Mesendoderm (in vitro differentiated cells): ENCODE data around the gene CAMP. TPM values are rescaled to one million over a fixed set of nuclear protein-coding genes. Genes with fewer than 3 reads are reported as not detected.

Source experiments
- DNase-seq: peaks from one replicate; pipeline ENCODE4 v3.0.0; 2013
- H2AK5ac ChIP-seq: 2 replicates; pipeline ENCODE4 v1.6.1; 2013; ENCODE audit warnings: low read length, inconsistent platforms
- H2BK120ac ChIP-seq: 2 replicates; pipeline ENCODE4 v1.6.1; 2013; ENCODE audit warnings: low read depth, mild to moderate bottlenecking, low read length, moderate library complexity, mixed read lengths
- H2BK15ac ChIP-seq: replicated peaks from 2 replicates; pipeline ENCODE4 v1.6.1; 2013; ENCODE audit warnings: low read depth, mild to moderate bottlenecking, moderate library complexity
- H2BK5ac ChIP-seq: 2 replicates; pipeline ENCODE4 v1.6.1; 2013; ENCODE audit warnings: low read length, inconsistent platforms
- H3K18ac ChIP-seq: 2 replicates; pipeline ENCODE4 v1.6.1; 2013; ENCODE audit warnings: mild to moderate bottlenecking, low read length, mixed read lengths
- H3K23ac ChIP-seq: one replicate; pipeline ENCODE4 v1.6.1; 2013; ENCODE audit warnings: low read length
- H3K27ac ChIP-seq: 2 replicates; pipeline ENCODE4 v1.5.1; 2013; ENCODE audit warnings: low read depth, mild to moderate bottlenecking, inconsistent platforms, low read length, moderate library complexity
- H3K27me3 ChIP-seq: 2 replicates; pipeline ENCODE4 v1.6.1; 2013; ENCODE audit warnings: low read length, control low read depth, mild to moderate bottlenecking, inconsistent platforms; ENCODE audit not compliant: insufficient read depth, poor library complexity
- H3K36me3 ChIP-seq: 2 replicates; pipeline ENCODE4 v1.6.1; 2013; ENCODE audit warnings: low read length, inconsistent platforms; ENCODE audit not compliant: control insufficient read depth, insufficient read depth
- H3K4ac ChIP-seq: one replicate; pipeline ENCODE4 v1.6.1; 2013; ENCODE audit warnings: low read depth, mild to moderate bottlenecking, low read length, moderate library complexity
- H3K4me1 ChIP-seq: 2 replicates; pipeline ENCODE4 v1.6.1; 2013; ENCODE audit warnings: low read depth, low read length, inconsistent platforms; ENCODE audit not compliant: control insufficient read depth
- H3K4me2 ChIP-seq: 2 replicates; pipeline ENCODE4 v1.6.1; 2013; ENCODE audit warnings: low read length
- H3K4me3 ChIP-seq: 2 replicates; pipeline ENCODE4 v1.5.1; 2013; ENCODE audit warnings: mild to moderate bottlenecking, low read length
- H3K56ac ChIP-seq: one replicate; pipeline ENCODE4 v1.6.1; 2013; ENCODE audit warnings: low read length
- H3K79me1 ChIP-seq: 2 replicates; pipeline ENCODE4 v1.6.1; 2013; ENCODE audit warnings: low read length, inconsistent platforms
- H3K79me2 ChIP-seq: 2 replicates; pipeline ENCODE4 v1.6.1; 2013; ENCODE audit warnings: mild to moderate bottlenecking, low read length; ENCODE audit not compliant: control insufficient read depth, insufficient read depth
- H3K9ac ChIP-seq: 2 replicates; pipeline ENCODE4 v1.6.1; 2013; ENCODE audit warnings: low read length, inconsistent platforms
- H4K5ac ChIP-seq: one replicate; pipeline ENCODE4 v1.6.1; 2013; ENCODE audit warnings: low read length
- H4K8ac ChIP-seq: one replicate; pipeline ENCODE4 v1.6.1; 2013; ENCODE audit warnings: low read depth, mild to moderate bottlenecking, control low read depth, low read length, moderate library complexity
- WGBS: extraction: QIAGEN DNeasy Blood & Tissue Kit; methylation state at CpG from one replicate; pipeline ENCODE4 v1.1.7; 2013; ENCODE audit warnings: low lambda C conversion rate, missing lambda C conversion rate; ENCODE audit not compliant: insufficient coverage; ENCODE audit errors: extremely low coverage; 5-methylcytosine and 5-hydroxymethylcytosine counted together
- small RNA-seq: library from polyadenylated mRNA; stranded (forward); fragments of <200 nt; extraction: miRNeasy Mini kit (QIAGEN cat#:217004); gene quantifications from one replicate; pipeline ENCODE3, GENCODE V24; 2013; ENCODE audit not compliant: insufficient read depth

CAMP gene

DNA sequence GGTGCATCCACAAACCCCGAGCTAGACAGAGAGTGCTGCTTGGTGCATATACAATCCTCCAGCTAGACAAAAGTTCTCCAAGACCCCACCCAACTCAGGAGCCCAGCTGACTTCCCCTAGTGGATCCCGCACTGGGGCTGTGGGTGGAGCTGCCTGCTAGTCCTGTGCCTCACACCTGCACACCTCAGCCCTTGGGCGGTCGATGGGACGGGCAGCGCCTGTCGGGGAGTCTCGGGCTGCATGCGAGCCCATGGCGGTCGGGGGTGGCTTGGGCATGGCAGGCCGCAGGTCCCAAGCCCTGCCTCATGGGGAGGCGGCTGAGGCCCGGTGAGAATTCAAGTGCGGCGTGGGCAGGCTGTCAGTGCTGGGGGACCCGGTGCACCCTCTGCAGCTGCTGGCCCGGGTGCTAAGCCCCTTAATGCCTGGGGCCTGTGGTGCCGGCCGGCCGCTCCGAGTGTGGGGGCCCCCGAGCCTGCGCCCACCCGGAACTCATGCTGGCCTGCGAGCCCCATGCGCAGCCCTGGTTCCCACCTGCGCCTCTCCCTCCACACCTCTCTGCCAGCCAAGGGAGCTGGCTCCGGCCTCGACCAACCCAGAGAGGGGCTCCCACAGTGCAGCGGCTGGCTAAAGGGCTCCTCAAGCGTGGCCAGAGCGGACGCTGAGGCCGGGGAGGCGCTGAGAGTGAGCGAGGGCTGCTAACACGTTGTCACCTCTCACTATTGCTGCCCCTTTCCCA, 48.6 kb downstream of the CAMP start:
- no peak overlapping the region for H2BK15ac ChIP-seq
- H4K5ac ChIP-seq = no peak overlapping the region
- H3K79me1 ChIP-seq = no peaks in the 10 kb centered on the region
- H3K9ac ChIP-seq = no peak overlapping the region
- H3K56ac ChIP-seq = no peak overlapping the region
- H3K18ac ChIP-seq = no peak overlapping the region
- H4K8ac ChIP-seq = no peak overlapping the region
- H3K4ac ChIP-seq = no peak overlapping the region
- no peak overlapping the region for H3K27ac ChIP-seq
- H3K27me3 ChIP-seq = no peaks in the 10 kb centered on the region
- peaks cover 19% of the 10 kb centered on the region for H3K36me3 ChIP-seq
- DNase-seq = peak; percentile 31
- no peaks in the 10 kb centered on the region for H3K4me1 ChIP-seq
- no CpG with 5 or more reads among the region's 38 CpGs for WGBS
- no peak overlapping the region for H2BK5ac ChIP-seq
- no peak overlapping the region for H3K4me2 ChIP-seq
- H2AK5ac ChIP-seq = no peak overlapping the region
- no peak overlapping the region for H3K23ac ChIP-seq
- H3K79me2 ChIP-seq = no peaks in the 10 kb centered on the region
- H2BK120ac ChIP-seq = no peak overlapping the region
- no peak overlapping the region for H3K4me3 ChIP-seq

DNA sequence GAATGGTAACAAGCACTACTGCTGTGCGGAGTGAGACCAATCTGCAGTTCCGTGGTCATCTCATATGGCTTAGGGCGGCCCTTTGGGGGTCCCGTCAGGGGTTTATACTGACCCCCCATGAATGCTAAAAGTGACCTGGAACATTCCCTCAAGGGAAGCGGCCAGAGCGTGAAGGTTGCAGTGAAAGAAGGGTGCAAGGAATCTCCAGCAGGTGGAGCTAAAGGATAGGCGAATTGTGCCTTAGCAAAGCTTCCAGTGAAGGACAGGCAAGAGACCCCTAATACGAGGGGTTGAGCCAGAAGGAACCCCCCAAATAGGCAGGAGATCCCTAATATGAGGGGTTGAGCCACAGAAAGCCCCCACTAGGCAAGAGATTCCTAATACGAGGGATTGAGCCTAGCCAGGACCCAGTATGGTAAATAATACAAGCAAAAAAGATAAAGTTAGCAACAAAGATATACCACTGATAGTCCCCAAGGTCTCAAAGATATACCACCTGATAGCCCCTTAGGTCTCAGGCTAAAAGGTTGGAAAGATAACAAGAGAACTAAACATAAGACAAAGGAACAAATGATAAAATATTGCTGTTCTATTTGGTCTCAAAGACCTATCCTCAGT, 50.4 kb downstream of the CAMP start:
- Histone ChIP-seq H3K79me1 (no peaks in the 10 kb centered on the region), H4K5ac (no peak overlapping the region), H3K23ac (no peak overlapping the region), H3K4me2 (no peak overlapping the region), H3K18ac (no peak overlapping the region), H3K4me1 (no peaks in the 10 kb centered on the region), H3K27ac (no peak overlapping the region), H2AK5ac (no peak overlapping the region), H3K79me2 (no peaks in the 10 kb centered on the region), H2BK120ac (no peak overlapping the region), H3K4me3 (no peak overlapping the region), H3K9ac (no peak overlapping the region), H2BK5ac (no peak overlapping the region), H3K27me3 (no peaks in the 10 kb centered on the region), H3K56ac (no peak overlapping the region), H3K36me3 (peaks cover 11% of the 10 kb centered on the region), H2BK15ac (no peak overlapping the region), H4K8ac (no peak overlapping the region), H3K4ac (no peak overlapping the region)
- peak; percentile 77 for DNase-seq
- no CpG with 5 or more reads among the region's 9 CpGs for WGBS

- no CpG with 5 or more reads among the region's 10 CpGs for WGBS
Observed at GRCh38 chr3:48274452-48274851, 51.2 kb downstream of the CAMP start.

More at GRCh38 chr3:48274452-48274851, 51.2 kb downstream of the CAMP start:
- no peaks in the 10 kb centered on the region for H3K79me1 ChIP-seq
- H3K4me3 ChIP-seq = no peak overlapping the region
- no peak overlapping the region for H3K23ac ChIP-seq
- no peak for DNase-seq
- no peak overlapping the region for H3K9ac ChIP-seq
- no peaks in the 10 kb centered on the region for H3K4me1 ChIP-seq
- no peak overlapping the region for H2AK5ac ChIP-seq
- no peak overlapping the region for H3K56ac ChIP-seq
- peaks cover 4% of the 10 kb centered on the region for H3K36me3 ChIP-seq
- H3K4me2 ChIP-seq = no peak overlapping the region
- H3K18ac ChIP-seq = no peak overlapping the region
- H3K4ac ChIP-seq = no peak overlapping the region
- no peak overlapping the region for H4K8ac ChIP-seq
- H3K27me3 ChIP-seq = no peaks in the 10 kb centered on the region
- H2BK5ac ChIP-seq = no peak overlapping the region
- H3K27ac ChIP-seq = no peak overlapping the region
- no peak overlapping the region for H4K5ac ChIP-seq
- no peak overlapping the region for H2BK120ac ChIP-seq
- H2BK15ac ChIP-seq = no peak overlapping the region
- no peaks in the 10 kb centered on the region for H3K79me2 ChIP-seq

Small RNAs within 50 kb of the gene (small RNA-seq; reads per million reads assigned to genes)
- not detected for gene MIR4443
- gene NDUFB1P1 = not detected
- gene RNU7-128P = not detected
